DMS153 treated with DMSO at 0.1 percent for 48 hours (cell line): ENCODE results near the gene EYA2.
A peak's percentile ranks its signal among the peaks of the same experiment; 100 is the strongest.

Source experiments
- DNase-seq: peaks from one replicate; lab custom pipeline; 2025; ENCODE audit not compliant: unreplicated experiment; lab: John Stamatoyannopoulos, UW

EYA2 gene

DNA sequence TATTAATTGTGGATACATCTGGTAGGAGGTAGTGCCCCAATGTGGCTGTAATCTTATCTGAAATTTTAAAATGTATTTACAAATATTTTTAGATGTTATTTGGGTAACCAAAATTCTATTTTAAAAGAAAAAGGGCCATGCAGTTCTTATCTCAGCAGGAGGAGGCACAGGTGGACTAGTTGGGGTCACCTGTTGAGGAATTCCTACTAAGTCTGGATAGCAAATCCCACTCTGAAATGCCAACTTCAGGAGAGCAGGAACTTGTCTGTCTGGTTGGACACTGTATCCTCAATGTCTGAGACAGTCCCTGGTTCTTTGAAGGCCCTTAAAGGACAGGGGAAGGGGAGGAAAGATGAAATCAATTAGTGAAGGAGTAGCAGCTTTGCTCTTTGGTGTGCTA is 82.6 kb downstream of the EYA2 start:
- no peak for DNase-seq

DNA sequence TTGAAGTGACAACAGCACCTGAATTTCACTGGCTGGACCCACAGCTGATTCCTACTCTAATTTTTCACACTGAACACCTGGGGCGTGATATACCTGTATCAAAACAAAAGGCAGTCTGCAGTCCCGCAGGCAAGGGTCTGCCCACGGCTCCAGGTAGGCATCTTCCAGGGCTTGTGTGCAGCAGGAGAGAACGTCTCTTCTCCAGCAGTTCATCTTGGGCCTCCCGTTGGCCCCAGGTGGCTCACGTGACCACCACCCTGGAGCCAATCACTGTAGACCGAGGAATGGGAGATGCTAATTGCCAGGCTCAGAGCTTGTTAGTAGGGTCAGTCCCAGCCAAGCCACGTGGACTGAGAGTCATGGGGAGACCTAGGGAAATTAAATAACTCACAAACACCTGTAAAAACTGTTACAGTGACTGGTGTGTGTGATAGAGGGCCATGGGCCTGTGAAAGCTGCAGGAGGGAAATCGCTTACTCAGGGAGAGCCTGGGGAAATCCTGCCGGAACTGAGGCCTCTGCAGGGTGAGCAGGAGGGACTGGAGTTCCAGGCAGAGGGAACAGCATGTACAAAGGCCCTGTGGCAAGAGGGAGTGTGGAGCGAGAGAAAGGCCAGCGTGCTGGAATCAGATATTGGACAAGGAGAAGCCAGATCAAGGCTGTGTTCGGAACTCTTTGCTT is 83.4 kb downstream of the EYA2 start:
- no peak for DNase-seq

DNA sequence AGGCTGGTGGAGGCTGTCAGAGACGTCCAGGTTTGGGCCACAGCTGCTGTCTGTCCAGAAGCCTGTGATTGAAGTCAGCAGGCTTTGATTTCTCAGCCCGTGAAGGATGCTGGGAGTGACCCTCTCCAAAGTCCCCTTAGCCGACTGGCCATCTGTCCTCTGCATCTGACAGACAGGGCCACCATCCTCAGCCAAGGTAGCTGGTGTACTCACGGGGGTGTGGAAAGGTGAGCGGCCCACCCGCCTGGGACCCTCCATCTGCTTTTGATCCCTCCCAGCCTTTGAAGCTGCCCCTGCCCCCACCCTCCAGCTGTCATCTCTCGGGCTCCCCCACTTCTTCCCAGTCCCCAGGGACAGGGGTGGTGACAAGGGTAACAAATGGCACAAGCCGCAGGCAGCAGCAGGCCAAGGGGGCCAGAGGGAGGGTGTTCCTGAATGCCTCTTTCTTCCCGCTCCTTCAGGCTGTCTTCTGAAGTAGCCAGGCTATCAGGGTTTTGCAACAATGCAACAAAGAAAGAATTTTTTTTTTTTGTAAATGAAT is 84.4 kb downstream of the EYA2 start:
- DNase-seq = no peak

DNA sequence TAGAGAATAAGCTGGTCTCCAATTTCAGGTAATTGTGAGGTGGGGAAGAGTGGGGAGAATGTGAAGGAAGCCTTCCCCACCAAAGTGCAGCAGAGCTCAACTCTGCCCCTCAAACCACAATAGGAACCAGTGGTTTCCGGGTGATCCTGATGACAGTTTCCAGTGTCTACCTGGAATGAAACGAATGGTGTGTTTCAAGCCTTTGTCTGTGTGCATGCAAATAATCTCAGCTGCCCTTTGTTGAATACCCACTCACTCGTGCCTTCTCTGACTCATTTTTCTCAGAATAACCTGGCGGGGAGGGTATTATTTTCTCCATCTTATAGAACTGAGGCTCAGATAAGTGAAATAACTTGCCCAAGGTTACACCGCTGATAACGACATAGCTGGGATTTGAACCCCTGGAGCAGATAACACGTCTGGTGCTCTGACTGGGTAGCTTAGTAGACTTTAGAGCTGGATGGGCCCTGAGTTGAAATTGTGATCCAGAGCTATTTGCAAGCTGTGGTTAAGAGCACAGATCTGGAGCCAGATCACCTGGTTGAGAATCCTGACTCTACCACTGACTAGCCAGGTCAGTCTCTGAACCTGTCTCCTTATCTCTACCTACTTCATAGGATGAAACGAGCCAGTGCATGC is 85.1 kb downstream of the EYA2 start:
- DNase-seq = no peak

DNA sequence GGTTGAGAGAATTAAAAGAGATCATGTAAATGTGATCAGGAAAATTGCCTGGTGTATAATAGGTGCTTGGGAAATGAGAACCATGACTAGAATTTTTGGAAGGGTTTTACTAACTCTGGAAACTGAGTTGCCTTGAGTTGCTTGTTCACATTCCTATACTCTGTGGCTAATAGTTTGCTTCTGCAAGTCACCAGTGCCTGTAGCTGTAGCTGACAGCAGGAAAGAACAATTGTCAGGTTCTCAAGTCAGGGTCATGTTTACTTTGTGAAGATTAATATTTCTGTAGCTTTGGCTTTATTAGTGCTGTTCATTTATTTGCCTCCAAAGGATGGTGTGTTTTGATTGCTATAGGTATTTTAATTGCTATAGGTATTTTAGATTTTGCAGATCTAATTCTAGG is 86.5 kb downstream of the EYA2 start:
- DNase-seq = no peak

DNA sequence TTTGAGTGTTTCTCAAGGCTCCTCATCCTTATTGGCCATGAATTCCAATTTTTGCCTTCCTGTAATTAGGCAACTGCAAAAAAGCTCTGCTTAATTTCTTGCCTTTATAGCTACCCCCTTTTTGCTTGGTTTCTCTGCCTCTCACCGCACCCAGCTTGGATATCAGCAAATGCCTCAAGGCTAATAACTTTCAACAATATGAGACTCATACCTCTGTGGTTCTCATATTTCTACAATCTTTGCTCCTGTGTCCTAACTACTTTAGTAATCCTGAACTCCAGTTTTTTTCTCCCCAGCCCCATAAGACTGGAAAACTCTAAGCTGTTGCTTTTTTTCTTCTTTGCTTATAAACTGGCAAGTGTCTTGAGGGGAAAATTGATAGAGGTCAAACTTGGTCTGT is 88.8 kb downstream of the EYA2 start:
- DNase-seq = no peak

DNA sequence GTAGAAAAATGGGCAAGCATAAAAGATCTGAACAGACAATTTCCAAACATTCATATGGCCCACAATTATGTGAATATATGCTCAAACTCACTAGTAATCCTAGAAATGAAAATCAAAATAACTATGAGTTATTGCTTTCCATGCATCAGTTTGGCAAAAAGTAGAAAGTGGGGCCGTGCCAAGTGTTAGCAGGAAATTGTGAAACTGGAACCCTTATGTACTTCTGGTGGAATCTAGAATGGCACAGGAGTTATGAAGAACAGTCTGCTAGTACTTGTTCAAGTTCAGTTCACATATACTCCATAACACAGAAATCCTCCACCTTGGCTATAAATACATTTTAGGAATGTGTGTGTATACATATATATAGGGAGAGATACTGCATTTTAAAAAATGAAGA is 89.8 kb downstream of the EYA2 start:
- DNase-seq = no peak

DNA sequence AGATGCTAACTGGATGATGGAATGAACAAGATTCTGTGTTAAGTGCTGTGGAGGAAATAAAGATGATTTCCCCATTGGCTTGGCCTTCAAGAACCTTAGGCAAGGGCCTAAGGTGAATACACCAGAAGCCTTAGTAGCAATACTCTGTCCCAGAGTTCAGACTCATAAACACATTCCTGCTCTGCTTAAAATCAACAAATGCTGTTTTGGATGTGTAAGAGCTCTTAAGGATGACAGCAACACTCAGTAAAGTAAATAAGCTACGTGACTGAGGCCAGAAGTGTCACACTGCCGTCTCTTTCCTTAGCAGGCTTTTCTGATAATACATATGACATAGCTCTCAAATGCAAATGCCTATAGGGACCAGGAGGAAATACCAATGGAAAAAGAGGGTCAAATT is 90.6 kb downstream of the EYA2 start:
- DNase-seq = no peak

DNA sequence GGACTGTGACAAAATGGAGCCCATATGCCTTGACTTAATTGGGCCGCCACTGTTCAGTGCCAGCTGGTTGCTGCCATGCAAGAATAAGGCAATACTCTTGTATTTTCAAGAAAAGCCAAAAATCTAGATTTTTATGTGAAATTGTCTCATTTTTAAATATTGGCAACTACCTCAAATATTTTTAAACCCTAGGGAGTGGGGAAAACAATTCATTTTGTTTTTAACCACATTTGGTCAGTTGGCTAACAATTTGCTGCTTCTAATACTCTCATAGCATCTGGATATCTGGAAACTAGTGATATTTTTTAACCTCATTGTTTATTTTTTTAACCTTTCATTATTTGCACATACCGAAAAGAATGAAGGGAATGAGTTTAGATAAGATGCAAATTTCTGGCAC is 91.0 kb downstream of the EYA2 start:
- DNase-seq = no peak

DNA sequence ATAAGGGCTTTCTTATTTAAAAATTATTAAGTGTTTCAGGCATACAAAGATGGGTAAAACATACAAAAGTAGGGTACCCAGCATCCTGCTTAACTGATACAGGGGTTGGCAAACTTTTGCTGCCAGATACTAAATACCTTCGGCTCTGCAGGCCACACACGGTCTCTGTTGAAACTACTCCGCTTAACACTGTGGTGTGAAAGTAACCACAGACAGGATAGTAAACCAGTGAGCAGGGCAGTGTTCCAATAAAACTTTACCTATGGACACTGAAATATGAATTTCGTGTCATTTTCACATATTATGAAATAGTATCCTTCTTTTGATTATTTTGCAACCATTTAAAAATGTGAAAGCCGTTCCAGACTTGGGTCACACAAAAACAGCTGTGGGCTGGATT is 92.4 kb downstream of the EYA2 start:
- no peak for DNase-seq

DNA sequence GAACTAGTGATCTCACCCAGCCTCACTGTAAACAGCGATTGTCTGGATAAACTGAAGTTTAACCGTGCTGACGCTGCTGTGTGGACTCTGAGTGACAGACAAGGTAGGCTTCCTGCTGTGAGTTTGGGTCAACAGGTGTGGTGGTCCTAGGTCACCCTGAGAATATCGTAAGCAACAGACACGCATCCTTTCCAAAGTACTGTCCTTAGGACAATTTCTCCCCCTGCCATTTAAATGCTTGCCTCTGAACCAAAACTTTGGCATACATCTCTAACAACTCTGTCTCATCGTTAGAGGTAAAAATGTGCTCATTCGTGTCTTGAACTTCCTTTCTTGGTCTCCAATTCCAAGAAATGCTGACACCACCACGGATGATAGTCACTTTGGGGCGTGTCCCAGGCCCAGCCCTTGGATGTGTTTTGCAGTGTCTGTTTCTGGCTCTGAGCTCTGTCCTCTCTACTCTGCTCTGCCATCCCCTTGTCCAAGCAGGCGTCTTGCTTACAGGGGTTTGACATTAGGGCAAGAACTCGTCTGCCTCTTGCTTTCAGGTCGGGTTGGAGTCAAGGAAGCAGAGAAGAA is 95.5 kb downstream of the EYA2 start:
- DNase-seq = no peak

DNA sequence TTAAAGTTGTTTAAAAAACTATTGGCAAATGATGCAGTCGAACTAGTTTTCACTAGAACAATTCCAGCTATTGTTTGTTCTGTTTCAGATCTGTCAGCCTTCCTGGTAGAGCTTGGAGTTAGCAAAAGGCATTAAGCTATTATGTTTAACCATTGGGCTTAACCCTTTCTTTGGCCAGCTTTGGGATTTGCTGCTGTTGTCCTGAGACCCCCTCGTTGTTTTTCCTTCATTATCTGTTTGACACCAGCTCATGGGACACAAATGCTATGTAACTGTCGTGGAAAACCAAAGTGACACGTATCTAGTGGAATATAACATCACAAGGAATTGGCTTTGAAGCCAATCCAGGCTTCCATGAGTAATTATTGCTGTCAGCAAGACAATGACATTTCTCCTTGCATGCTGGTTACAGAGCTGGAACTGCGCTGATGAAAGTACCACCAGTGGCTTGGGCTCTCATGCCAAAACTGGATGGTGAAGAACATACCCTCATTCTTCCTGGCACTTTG is 96.0 kb downstream of the EYA2 start:
- no peak for DNase-seq

DNA sequence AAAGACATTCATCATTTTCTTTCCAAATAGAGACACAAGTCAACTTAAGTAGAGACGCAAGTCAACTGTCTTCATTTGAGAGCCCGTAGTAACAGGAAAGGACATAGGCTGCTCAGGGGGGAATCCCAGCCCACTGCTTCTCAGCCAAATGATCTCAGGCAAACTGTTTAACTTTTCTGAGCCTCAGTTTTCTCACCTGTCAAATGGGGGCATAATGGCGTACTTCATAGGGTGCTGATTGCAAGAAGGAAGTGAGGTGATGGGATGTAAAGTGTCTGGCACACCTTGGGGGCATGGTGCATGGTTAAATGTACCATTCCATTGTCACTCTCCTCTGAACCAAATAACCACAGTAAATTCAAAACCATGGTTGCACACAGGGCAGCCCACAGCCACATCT is 96.5 kb downstream of the EYA2 start:
- DNase-seq = no peak

DNA sequence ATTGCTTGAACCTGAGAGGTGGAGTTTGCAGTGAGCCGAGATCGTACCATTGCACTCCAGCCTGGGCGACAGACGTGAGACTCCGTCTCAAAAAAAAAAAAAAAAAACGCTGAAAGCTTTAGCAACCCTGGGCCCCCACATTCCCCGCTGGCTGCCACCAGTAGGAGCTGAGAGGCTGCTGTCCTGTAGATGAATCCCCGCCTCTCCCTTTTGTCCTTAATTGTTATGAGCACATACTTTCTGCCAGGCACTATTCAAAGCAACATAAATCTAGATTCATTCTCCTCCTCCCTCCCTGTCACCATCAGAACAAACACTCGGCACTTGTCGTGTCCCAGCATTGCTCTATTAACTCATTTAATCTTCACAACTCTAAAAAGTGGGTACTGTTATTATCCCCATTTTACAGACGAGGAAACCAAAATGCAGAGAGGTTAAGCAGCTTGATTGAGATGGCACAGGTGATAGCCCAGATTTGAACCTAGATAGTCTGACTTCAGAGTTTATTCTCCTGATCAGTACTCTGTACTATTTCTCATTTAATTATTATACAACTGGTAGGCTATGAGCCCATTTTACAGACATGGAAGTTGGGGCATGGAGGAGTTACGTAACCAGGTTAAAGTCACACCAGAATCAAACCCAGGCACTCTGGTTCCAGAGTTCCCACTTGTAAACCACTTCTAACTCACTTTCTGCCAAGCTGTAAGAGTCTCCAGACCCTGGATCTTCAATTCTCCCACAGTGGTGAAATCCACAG is 97.4 kb downstream of the EYA2 start:
- DNase-seq = no peak

DNA sequence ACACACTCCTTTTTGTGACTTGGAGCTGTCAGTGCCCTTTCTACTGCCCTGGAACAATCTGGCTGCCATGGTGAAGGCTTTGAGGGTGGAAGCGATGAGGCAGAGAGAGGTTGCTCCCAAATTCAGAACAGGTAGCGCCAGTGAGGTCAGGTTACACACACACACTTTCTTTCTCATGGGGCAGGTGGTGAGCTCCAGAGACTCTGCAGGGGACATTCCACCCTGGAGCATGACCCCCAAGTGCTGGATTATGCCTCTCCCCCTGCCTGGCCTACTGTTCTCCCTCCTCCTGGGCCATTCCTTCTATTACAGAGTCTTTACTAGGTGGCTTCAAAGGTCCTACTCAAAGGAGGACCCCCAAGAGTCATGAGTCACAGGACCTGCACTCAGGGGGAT is 98.0 kb downstream of the EYA2 start:
- no peak for DNase-seq

DNA sequence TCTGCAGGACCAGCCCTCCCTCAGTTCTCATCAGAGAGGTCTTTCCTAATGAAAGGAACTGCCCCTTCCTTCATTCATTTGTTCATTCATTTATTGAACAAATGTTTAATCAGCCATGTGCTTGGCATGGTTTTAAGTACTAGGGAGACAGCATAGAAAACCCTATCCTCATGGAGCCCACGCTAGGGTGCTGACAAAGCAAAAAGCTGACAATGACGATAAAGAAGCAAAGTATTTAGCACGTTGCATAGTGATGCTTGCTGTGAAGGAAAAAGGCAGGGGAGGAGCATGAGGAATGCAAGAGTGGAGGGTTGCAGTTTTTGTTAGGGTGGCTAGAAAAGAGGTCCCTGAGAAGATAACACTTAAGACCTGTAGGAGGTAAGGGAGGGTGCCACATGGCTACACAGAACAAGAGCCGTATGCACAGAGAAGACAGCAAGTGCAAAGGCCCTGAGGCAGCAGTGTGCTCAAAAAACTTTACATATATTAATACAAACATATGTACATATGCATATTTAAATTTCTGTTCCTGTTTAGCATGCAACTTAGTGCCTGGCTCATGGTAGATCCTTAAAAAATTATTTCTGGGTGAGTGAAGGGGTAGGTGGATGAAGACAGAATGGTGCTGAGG is 98.9 kb downstream of the EYA2 start:
- no peak for DNase-seq

DNA sequence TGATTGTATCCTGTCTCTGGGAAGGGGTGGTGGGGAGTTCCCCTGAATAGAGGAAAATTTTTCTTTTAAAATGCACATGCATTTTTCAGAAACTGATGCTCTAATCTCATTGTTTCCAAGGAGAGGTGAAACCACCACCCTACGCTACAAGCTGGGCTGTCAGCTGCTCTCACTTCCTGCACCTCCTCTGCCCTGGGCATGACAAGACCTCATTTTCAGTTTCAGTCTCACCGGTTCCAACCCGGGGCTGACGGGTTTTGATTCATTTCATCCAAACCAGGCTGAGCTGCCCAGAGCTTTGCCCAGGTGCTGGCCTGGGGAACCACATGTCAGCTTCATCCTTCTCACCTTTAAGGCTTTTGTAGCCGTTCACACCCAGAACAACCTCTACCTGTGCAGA is 99.7 kb downstream of the EYA2 start:
- peak; percentile 29 for DNase-seq

DNA sequence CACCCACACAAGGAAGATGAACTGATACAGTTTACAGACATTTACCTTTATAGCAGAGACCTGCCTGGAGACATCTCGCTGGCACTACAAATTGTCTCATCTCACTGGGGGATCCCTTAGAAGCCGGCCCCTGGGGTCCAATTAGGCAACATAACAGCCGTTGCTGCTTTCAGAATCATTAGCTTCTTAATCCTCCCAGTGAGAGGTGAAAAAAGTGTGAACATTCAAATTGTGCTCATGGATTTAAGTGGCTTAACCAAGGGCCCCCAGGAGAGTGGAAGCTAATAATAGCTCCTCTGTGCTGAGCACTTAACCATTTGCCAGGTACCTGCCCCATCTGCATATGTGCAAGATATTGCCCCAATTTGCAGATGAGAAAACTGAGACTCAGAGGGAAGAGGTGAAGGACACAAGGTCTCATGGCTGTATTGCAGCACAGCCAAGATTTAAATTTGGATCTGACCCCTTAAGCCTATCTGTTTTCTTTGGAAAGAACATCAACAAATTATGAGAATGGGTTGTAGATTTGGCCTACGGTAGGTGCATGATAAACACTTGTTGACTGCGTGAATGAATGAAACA is 101.0 kb downstream of the EYA2 start:
- no peak for DNase-seq

DNA sequence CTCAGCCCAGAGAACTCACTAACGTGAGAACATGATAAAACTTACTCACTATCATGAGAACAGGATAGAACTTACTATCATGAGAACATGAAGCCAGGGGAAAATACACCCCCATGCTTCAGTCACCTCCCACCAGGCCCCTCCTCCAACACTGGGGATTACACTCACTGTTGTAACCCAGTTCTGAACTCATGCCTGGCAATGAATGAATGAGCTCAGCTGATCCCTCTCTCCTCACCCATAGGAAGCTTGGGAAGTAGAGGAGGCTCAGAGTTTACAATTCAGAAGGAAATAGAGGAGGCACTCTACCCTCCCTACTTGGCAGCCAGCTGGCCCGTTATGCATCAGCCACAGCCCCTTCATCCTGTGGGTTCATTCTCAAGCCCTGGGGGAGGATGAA is 102.5 kb downstream of the EYA2 start:
- DNase-seq = no peak

DNA sequence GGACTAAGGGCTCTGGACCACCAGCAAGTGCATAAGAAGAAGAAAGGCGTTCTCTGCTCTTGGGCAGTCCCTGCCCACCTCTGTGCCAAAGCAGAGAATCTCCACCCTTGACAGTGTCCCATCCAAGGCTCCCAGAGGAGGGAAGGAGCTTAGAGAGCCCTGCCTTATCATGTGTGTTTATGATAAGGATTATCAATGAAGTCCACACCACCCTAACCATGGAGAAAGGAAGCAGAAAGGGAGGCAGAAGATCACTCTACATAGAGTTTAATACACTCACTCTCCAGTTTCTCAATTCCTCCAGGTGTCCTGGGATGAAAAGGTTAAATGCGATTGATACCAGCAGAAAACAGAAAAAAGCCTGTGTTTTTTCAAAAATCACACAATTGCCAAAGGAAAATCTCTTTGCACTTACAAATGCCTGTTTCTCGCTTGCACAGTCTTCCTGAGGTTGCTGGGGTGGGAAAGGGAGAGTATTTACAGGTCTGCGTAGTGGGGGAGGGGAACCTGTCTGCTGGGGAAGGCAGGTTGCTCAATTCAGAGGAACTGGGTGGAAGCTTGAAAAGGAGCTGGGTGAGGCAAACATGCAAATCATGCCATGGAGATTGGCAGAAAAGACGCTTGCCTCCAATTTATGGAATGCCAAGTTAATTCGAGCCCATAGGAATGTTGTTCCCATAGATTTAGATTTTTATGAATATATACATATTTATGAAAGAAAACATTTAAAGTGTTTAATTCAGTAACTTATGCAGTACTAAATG is 104.0 kb downstream of the EYA2 start:
- no peak for DNase-seq
